ENCODE results near the gene FOXA2. TPM values are rescaled to one million over a fixed set of nuclear protein-coding genes. Genes with fewer than 3 reads are reported as not detected.

FOXA2 gene
- total RNA-seq, 2 donors from 2014 or later = 86.7 to 123 TPM

DNA sequence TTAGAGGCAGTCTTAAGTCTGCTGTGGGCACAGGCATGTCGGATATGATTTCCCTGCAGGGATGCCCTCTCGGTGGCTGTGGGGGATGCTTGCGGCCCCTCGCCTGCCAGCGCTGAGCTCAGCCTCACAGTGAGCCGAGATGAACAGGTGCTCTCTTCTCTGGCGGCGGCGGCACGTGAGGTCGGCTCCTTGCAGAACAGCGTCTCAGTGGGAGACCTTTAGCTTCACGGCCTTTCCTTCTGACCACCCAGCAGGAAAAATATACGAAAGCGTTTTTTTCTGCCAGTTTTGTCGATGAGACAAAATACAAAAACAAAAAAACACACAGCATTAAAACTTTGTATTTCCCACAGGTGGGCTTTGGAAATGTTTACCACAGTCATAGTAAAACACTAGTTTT is 23.6 kb downstream of the FOXA2 start:
- no peaks in the 10 kb centered on the region for H3K9me3 ChIP-seq (ENCODE audit: control insufficient read depth, low read length)
- Mint-ChIP-seq H3K36me3 (ENCODE audit: low read depth) (peaks cover 25% of the 10 kb centered on the region), H3K27me3 (ENCODE audit: insufficient read depth) (peaks cover 65% of the 10 kb centered on the region), H3K4me1 (peaks cover 82% of the 10 kb centered on the region), H3K27ac (no peak overlapping the region), H3K9me3 (no peaks in the 10 kb centered on the region), H3K4me3 (no peak overlapping the region)
- H3K27me3 ChIP-seq (ENCODE audit: control insufficient read depth, insufficient read depth, low read length, poor library complexity, severe bottlenecking) = peaks cover 40% of the 10 kb centered on the region
- H3K9ac ChIP-seq (ENCODE audit: extremely low read depth, low read length, poor library complexity, severe bottlenecking) = no peak overlapping the region
- WGBS, 2 experiments (ENCODE audit: insufficient coverage in 1 of 2, insufficient read length in 1 of 2) = 26 to 43% methylated on average over 8 to 16 of the region's 16 CpGs
- H3K4me3 ChIP-seq (ENCODE audit: low read length) = no peak overlapping the region
- TF ChIP-seq, protein P1, sequence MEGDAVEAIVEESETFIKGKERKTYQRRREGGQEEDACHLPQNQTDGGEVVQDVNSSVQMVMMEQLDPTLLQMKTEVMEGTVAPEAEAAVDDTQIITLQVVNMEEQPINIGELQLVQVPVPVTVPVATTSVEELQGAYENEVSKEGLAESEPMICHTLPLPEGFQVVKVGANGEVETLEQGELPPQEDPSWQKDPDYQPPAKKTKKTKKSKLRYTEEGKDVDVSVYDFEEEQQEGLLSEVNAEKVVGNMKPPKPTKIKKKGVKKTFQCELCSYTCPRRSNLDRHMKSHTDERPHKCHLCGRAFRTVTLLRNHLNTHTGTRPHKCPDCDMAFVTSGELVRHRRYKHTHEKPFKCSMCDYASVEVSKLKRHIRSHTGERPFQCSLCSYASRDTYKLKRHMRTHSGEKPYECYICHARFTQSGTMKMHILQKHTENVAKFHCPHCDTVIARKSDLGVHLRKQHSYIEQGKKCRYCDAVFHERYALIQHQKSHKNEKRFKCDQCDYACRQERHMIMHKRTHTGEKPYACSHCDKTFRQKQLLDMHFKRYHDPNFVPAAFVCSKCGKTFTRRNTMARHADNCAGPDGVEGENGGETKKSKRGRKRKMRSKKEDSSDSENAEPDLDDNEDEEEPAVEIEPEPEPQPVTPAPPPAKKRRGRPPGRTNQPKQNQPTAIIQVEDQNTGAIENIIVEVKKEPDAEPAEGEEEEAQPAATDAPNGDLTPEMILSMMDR (conservative IDR thresholded peaks at IDR 0.05) = no peak
- DNase-seq = peak; percentile 65
- peaks cover 25% of the 10 kb centered on the region for H3K4me1 ChIP-seq (ENCODE audit: control insufficient read depth, insufficient read depth, low read length)
- H3K36me3 ChIP-seq (ENCODE audit: control insufficient read depth, insufficient read depth, low read length) = peaks cover 31% of the 10 kb centered on the region
- no peak overlapping the region for H3K27ac ChIP-seq (ENCODE audit: low read depth, low read length)

DNA sequence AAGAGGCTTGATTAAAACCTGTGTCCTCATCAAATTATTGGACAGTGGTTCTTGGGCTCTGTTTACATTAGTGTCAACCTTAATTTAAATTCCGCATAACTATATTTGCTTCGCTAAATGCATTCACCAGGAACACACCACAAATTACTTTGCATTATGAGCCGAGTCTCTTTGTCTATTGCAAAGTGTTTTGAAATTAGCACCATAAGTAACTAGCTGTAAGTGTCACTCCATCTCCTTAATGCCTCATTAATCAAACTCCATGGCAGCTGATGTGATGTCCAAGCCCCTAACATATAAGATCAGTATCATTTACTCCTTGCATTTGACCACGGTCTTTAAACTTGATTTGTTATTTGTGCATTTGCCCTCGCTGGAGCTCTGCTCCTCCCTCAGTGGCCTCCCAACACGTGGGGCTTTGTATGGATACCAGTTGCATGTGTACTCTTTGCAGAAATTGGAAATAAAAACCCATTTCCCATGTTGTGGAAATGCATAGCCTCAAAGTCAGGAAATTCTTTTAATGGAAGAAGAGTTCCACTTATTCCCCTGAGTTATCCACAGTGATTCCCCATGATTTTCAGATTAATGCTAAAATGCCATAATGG is 24.6 kb downstream of the FOXA2 start:
- H3K4me1 Mint-ChIP-seq = peaks cover 73% of the 10 kb centered on the region
- peaks cover 40% of the 10 kb centered on the region for H3K27me3 ChIP-seq (ENCODE audit: control insufficient read depth, insufficient read depth, low read length, poor library complexity, severe bottlenecking)
- 62 to 79% methylated on average over 4 to 6 of the region's 6 CpGs for WGBS, 2 experiments (ENCODE audit: insufficient coverage in 1 of 2, insufficient read length in 1 of 2)
- TF ChIP-seq, protein P1 (conservative IDR thresholded peaks at IDR 0.05) = no peak
- peaks cover 55% of the 10 kb centered on the region for H3K27me3 Mint-ChIP-seq (ENCODE audit: insufficient read depth)
- H3K36me3 Mint-ChIP-seq (ENCODE audit: low read depth) = peaks cover 16% of the 10 kb centered on the region
- H3K27ac Mint-ChIP-seq = no peak overlapping the region
- H3K4me1 ChIP-seq (ENCODE audit: control insufficient read depth, insufficient read depth, low read length) = peaks cover 21% of the 10 kb centered on the region
- no peak overlapping the region for H3K4me3 Mint-ChIP-seq
- no peak for DNase-seq
- H3K9me3 Mint-ChIP-seq = no peaks in the 10 kb centered on the region
- no peak overlapping the region for H3K27ac ChIP-seq (ENCODE audit: low read depth, low read length)
- H3K9ac ChIP-seq (ENCODE audit: extremely low read depth, low read length, poor library complexity, severe bottlenecking) = no peak overlapping the region
- peaks cover 21% of the 10 kb centered on the region for H3K36me3 ChIP-seq (ENCODE audit: control insufficient read depth, insufficient read depth, low read length)
- no peak overlapping the region for H3K4me3 ChIP-seq (ENCODE audit: low read length)
- H3K9me3 ChIP-seq (ENCODE audit: control insufficient read depth, low read length) = peaks cover 2% of the 10 kb centered on the region

DNA sequence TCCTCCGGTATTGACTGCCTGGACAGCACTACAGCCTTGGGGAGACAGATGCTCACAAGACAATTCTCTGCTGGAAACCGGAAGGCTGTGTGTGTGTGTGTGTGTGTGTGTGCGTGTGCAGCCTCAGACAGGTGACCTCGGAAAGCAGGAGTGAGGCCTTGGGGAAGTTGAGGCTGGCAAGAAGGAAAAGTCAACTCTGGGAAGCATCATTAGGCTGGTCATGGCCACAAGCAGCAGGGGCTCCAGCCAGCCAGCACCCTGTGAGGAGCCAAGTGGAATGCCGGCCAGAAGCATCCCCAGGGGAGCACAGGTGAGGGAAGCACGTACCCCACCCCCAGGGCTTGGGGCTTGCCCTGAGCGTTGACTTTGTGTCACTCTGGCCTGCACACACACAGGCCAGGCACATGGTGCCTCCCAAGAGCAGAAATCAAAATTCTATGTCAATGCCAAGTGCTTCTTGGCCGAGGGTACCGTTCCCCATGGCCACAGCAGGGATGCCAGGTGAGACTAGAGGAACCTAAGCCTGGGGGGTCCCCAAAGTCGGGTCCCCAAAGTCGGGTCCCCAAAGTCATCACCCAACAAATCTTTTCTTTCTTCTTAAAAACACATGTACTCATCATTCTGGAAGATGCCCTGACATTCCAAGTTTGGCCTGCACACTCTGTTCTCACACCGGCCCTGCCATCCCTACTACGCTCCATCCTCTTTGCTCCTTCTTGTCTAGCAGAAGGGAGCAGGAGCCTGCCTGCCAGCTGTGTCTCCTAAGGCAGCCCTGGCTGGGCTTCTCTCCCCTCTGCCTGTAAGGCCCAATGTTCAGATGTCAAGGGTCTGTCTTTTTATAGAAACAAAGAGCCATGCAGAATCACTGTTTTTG is 26.7 kb downstream of the FOXA2 start:
- Mint-ChIP-seq H3K9me3 (peaks cover 10% of the 10 kb centered on the region), H3K4me1 (peaks cover 52% of the 10 kb centered on the region), H3K27ac (no peak overlapping the region), H3K4me3 (no peak overlapping the region), H3K36me3 (ENCODE audit: low read depth) (peaks cover 4% of the 10 kb centered on the region), H3K27me3 (ENCODE audit: insufficient read depth) (peaks cover 53% of the 10 kb centered on the region)
- H3K9ac ChIP-seq (ENCODE audit: extremely low read depth, low read length, poor library complexity, severe bottlenecking) = no peak overlapping the region
- TF ChIP-seq, protein P1 (conservative IDR thresholded peaks at IDR 0.05) = no peak
- WGBS, 2 experiments (ENCODE audit: insufficient coverage in 1 of 2, insufficient read length in 1 of 2) = 91 to 92% methylated on average over 7 to 13 of the region's 13 CpGs
- no peak overlapping the region for H3K27ac ChIP-seq (ENCODE audit: low read depth, low read length)
- H3K4me1 ChIP-seq (ENCODE audit: control insufficient read depth, insufficient read depth, low read length) = peaks cover 2% of the 10 kb centered on the region
- H3K9me3 ChIP-seq (ENCODE audit: control insufficient read depth, low read length) = peaks cover 11% of the 10 kb centered on the region
- peaks cover 7% of the 10 kb centered on the region for H3K36me3 ChIP-seq (ENCODE audit: control insufficient read depth, insufficient read depth, low read length)
- peaks cover 40% of the 10 kb centered on the region for H3K27me3 ChIP-seq (ENCODE audit: control insufficient read depth, insufficient read depth, low read length, poor library complexity, severe bottlenecking)
- no peak overlapping the region for H3K4me3 ChIP-seq (ENCODE audit: low read length)
- no peak for DNase-seq
